NT2/D1 (cell line): Measurements from ENCODE around the gene MMP17.

ENCODE experiments used
- DNase-seq: peaks from one replicate; pipeline ENCODE4 v3.0.0-alpha.2; 2011; ENCODE audit warnings: low read depth, low spot score
- H3K27me3 ChIP-seq: 2 replicates; pipeline ENCODE4 v1.6.0; 2011; ENCODE audit warnings: mild to moderate bottlenecking; ENCODE audit not compliant: insufficient read length, insufficient read depth
- H3K36me3 ChIP-seq: 2 replicates; pipeline ENCODE4 v1.6.1; 2011; ENCODE audit warnings: mild to moderate bottlenecking, low read length, mixed read lengths; ENCODE audit not compliant: insufficient read depth, insufficient read length
- H3K4me1 ChIP-seq: 2 replicates; pipeline ENCODE4 v1.5.1; 2011; ENCODE audit not compliant: insufficient read depth, insufficient read length
- H3K4me3 ChIP-seq: 2 replicates; pipeline ENCODE4 v1.5.1; 2011; ENCODE audit warnings: low read depth; ENCODE audit not compliant: insufficient read length
- H3K9ac ChIP-seq: 2 replicates; pipeline ENCODE4 v1.6.0; 2011; ENCODE audit warnings: low read depth; ENCODE audit not compliant: insufficient read length
- H3K9me3 ChIP-seq: 2 replicates; pipeline ENCODE4 v1.5.1; 2011; ENCODE audit warnings: mild to moderate bottlenecking, low read length; ENCODE audit not compliant: insufficient read depth
- SUZ12 ChIP-seq: IDR thresholded peaks from 2 replicates; pipeline ENCODE4 v1.6.1; 2011; ENCODE audit not compliant: insufficient read length, insufficient read depth; ENCODE audit errors: extremely low read depth
- YY1 ChIP-seq: IDR thresholded peaks from 2 replicates; pipeline ENCODE4 v1.6.1; 2011; ENCODE audit not compliant: insufficient read length, insufficient read depth
- ZNF274 ChIP-seq: IDR thresholded peaks from 2 replicates; pipeline ENCODE4 v1.6.1; 2011; ENCODE audit warnings: mild to moderate bottlenecking, low read depth, low read length

Gene MMP17

DNA sequence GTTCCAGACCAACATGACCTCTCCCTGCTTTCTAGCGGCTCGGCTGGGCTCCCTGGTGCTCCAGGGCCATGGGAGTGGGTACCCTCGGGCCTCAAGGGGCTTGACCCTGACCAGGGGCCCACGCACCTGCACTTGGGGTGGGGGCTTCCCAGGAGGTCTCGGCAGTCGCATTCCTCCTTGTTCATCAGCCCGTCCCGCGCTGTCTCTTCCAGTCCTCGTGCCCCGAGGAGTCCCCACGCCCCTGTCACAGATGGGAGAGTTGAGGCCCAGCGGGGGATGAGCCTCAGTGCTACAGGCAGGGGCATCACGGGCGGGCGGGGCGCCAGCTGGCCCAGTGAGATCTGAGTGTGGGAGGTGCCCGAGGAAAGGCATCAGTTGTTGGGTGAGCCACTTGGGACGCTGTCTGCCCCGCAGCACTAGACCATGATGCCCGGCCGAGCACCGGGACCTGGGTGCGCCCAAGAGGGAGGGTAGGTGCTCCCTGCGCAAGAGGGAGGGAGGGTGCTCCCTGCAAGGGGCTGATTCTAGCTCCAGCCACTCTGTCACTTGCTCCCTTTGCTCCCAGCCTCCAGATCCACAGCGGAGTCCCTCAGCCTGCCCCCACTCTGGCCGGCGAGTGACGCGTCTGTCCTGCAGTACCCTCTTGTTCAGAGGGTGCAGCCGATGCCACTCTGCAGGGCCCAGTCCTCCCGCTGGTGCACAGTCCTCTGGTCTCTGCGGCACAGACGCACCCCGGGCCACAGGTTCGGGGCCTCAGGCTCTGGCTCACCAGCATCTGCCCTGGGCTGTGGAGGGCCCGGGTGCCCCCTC, 23.8 kb downstream of the MMP17 start:
- Histone ChIP-seq H3K4me1 (peaks cover 14% of the 10 kb centered on the region), H3K9me3 (no peaks in the 10 kb centered on the region), H3K36me3 (peaks cover 36% of the 10 kb centered on the region), H3K27me3 (no peaks in the 10 kb centered on the region), H3K4me3 (no peak overlapping the region), H3K9ac (no peak overlapping the region)
- no peak for TF ChIP-seq YY1
- no peak for TF ChIP-seq ZNF274
- no peak for TF ChIP-seq SUZ12
- DNase-seq = no peak

DNA sequence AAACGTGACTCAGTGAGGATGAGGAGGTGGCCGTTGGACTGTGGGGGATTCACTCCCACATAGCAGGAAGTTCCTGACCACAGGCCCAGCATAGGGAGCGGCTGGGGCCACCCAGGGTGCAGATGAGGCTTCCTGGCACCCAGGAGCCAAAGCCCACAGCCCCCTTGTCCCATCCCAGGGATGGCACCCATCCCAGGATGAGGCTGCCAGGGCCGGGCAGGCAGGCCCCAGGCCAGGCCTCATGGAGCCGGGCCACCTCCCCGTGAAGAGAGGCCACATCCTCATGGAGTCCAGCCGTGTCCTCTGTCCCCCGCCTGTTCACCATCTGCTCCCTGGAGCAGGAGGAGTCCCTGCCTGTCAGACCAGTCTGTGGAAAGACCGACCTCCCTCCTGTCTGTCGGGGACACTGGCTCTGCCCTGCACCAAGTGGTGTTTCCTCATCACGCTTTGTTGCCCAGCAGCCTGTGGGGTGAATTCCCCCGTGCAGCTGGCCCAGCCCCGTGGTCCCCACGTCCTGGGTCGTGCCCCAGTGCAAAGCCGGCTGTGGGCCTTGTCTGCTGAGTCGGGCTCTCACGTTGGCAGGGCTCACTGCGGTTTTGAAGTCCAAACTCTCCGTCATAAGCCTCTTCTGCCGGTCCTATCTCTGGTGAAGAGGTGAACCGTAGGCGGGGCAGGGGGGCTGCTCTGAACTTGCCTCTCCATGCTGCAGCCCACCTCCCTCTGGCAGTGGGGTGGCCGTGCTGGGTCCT, 24.5 kb downstream of the MMP17 start:
- no peak for DNase-seq
- TF ChIP-seq SUZ12 = no peak
- TF ChIP-seq ZNF274 = no peak
- TF ChIP-seq YY1 = no peak
- H3K9me3 ChIP-seq = no peaks in the 10 kb centered on the region
- no peak overlapping the region for H3K4me3 ChIP-seq
- H3K4me1 ChIP-seq = peaks cover 14% of the 10 kb centered on the region
- peak overlapping the region; percentile 3 for H3K9ac ChIP-seq
- peaks cover 30% of the 10 kb centered on the region for H3K36me3 ChIP-seq
- no peaks in the 10 kb centered on the region for H3K27me3 ChIP-seq

DNA sequence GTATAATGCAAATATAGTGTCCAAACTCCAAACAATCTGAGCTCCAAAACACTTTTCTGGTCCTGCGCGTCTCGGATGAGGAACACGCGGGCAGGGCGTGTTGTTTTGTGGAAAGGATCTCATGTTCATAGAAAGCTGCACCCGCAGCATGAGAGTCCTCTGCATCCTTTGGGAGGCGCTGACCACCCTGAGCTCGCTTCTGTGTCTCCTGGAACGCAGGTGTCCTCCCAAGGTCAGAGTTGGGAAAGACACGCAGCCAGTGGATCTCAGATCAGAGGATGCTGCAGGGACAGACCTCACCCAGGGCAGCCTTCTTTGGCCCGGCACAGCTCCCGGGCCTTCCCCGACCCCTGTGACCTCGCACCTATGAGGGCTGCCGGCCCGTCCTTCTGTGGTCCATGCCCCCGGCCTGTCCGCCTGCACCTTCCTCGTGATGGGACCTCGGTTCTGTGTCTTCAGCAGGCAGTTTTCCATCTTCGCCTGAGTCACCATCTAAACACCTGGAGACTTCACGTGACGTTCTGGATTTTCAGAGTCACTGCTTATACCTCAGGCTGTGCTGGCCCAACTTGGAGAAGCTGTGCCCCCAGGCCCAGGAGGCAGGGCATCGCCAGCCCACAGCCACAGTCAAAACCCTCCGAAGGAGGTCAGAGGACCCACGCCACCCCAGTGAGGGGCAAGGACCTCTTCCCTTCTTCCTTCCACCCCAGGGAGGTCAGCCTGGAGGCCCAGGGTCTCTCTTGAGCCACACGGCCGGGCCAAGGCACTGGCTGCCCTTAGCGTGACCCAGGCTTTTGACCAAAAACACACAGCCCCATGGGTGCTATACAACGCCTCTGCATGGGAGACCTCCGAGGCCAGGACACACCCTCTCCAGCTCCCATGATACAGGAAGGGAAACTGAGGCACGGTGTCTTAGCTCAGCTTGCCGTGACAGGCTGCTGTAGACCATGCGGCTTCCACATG, 25.9 kb downstream of the MMP17 start:
- no peak for DNase-seq
- Histone ChIP-seq H3K9ac (no peak overlapping the region), H3K4me1 (peaks cover 14% of the 10 kb centered on the region), H3K27me3 (no peaks in the 10 kb centered on the region), H3K36me3 (peaks cover 25% of the 10 kb centered on the region), H3K9me3 (no peaks in the 10 kb centered on the region), H3K4me3 (no peak overlapping the region)
- TF ChIP-seq YY1 (no peak), ZNF274 (no peak), SUZ12 (no peak)

DNA sequence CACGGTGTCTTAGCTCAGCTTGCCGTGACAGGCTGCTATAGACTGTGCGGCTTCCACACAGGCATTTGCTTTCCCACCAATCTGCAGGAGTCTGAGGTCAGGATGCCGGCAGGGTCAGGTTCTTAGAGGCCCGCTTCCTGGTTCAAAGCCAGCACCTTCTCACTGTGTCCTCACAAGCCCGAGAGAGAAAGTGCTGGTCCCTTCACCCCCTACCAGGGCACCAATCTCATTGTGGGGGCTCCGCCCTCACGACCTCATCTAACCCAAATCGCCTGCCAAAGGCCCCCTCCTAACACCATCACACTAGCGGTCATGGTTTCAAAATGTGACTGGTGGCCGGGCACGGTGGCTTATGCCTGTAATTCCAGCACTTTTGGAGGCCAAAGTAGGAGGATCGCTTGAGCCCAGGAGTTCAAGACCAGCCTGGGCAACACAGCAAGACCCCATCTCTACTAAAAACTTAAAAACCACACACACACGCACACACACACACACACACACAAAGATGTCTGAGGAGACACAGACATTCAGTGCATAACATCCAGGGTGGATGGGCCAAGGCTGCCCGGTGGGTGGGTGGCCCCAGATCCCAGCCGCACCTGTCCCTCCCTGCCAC, 26.8 kb downstream of the MMP17 start:
- Histone ChIP-seq H3K27me3 (no peaks in the 10 kb centered on the region), H3K4me1 (peaks cover 14% of the 10 kb centered on the region), H3K36me3 (peaks cover 18% of the 10 kb centered on the region), H3K9ac (no peak overlapping the region), H3K9me3 (no peaks in the 10 kb centered on the region), H3K4me3 (no peak overlapping the region)
- DNase-seq = no peak
- TF ChIP-seq SUZ12 = no peak
- no peak for TF ChIP-seq ZNF274
- TF ChIP-seq YY1 = no peak

DNA sequence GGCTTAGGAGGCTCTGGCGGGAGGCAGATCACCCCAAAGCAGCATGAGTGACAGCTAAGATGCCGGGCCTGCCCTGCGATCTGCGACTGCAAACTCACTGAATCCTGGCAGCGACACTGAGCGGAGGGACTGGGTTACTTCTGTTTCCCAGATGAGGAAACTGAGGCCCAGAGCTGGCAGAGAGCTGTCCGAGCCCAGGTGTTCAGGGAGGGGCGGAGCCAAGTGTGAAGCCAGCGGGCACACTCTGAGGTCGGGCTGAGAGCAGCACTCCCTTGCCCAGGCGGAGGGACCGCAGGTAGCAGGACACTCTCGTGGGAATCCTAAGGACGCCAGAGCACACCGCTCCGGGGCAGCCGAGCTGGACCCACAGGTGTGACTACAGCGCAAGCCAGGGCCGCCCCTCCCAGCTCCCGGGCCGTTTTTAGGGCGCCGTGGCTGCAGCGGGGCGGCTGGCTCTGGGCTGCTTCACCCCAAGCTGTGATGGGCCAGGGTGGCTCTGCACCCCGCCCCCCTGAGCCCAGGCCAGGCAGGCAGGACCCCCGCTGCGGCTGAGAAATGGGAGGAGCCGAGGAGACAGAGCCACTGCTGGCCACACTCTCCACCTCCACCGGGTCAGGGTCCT, 27.4 kb downstream of the MMP17 start:
- peaks cover 12% of the 10 kb centered on the region for H3K36me3 ChIP-seq
- DNase-seq = no peak
- H3K4me1 ChIP-seq = peaks cover 14% of the 10 kb centered on the region
- no peaks in the 10 kb centered on the region for H3K9me3 ChIP-seq
- H3K4me3 ChIP-seq = no peak overlapping the region
- TF ChIP-seq YY1 (no peak), ZNF274 (no peak)
- H3K27me3 ChIP-seq = no peaks in the 10 kb centered on the region
- H3K9ac ChIP-seq = peak overlapping the region; percentile 24

DNA sequence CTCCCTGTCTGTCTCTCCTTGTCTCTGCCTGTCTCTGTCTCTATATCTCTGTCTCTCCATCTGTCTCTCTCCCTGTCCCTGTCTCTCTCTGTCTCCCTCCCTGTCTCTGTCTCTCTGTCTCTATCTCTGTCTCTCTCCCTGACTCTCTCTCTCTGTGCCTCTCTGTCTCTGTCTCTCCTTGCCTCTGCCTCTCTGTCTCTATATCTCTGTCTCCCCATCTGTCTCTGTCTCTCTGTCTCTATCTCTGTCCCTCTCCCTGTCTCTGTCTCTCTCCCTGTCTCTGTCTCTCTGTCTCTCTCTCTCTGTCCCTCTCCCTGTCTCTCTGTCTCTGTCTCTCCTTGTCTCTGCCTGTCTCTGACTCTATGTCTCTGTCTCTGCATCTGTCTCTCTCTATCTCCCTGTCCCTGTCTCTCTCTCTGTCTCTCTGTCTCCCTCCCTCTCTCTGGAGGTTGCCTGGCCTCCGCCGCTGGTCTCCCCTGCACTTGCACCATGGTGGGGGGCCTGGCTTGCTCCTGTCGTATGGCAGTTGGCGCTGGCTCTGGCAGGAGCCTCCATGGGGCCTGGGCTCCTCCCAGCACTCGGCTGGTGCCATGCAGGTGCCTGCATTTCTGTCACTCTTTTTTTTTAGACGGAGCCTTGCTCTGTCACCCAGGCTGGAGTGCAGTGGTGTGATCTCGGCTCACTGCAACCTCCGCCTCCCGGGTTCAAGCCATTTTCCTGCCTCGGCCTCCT, 28.3 kb downstream of the MMP17 start:
- H3K4me3 ChIP-seq = no peak overlapping the region
- H3K36me3 ChIP-seq = peaks cover 5% of the 10 kb centered on the region
- no peaks in the 10 kb centered on the region for H3K9me3 ChIP-seq
- no peak for DNase-seq
- H3K9ac ChIP-seq = peak overlapping the region; percentile 24
- TF ChIP-seq YY1 (no peak), SUZ12 (no peak), ZNF274 (no peak)
- no peaks in the 10 kb centered on the region for H3K27me3 ChIP-seq
- H3K4me1 ChIP-seq = peaks cover 20% of the 10 kb centered on the region
